ENCODE results near the gene LRP8.

DNA sequence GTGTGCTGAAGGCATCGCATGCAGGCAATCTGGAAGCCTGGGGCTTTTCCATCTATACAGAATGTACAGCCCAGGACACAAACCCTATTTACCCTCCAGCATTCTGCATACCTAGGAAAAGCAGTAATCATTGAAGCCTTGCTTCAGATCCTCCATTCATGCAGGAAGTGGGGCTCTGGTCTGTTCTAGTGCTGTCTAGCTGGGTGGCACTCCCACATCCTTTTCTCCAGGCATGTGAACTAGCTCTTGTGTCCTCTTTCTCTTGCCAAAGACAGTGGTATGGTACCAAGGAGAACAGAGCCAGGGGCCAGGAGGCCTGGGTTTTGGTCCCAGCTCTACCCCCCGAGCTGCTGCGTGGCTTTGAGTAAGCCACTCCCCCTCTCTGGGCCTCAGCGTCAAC, 21.7 kb downstream of the LRP8 start:
- TF ChIP-seq POLR2A (IDR thresholded peaks at IDR 0.05): no peak
- no peak for TF ChIP-seq CTCF (IDR thresholded peaks at IDR 0.05)
